Parathyroid adenoma (tissue), 2 donors: Measurements from ENCODE around the gene GTPBP8.

Experiments used
- H2AFZ ChIP-seq: fragments of 300-600 bp; sonication (generic); one replicate; pipeline ENCODE4 v1.7.0; 2017; ENCODE audit warnings: antibody characterized with exemption, mild to moderate bottlenecking
- H3K27ac ChIP-seq: fragments of 300-600 bp; sonication (generic); one replicate; pipeline ENCODE4 v1.7.0; 2017
- H3K27me3 ChIP-seq: fragments of 300-600 bp; sonication (generic); one replicate; pipeline ENCODE4 v1.7.0; 2017; ENCODE audit warnings: low read length; ENCODE audit not compliant: control insufficient read depth, insufficient read depth
- H3K36me3 ChIP-seq: fragments of 300-600 bp; sonication (generic); one replicate; pipeline ENCODE4 v1.7.0; 2017; ENCODE audit warnings: low read length; ENCODE audit not compliant: control insufficient read depth, insufficient read depth
- H3K4me1 ChIP-seq: fragments of 300-600 bp; sonication (generic); one replicate; pipeline ENCODE4 v1.7.0; 2017; ENCODE audit warnings: control low read depth
- H3K4me2 ChIP-seq: fragments of 300-600 bp; sonication (generic); one replicate; pipeline ENCODE4 v1.7.0; 2017; ENCODE audit warnings: low read length
- H3K4me3 ChIP-seq: fragments of 300-600 bp; sonication (generic); one replicate; pipeline ENCODE4 v1.7.0; 2017; ENCODE audit warnings: low read depth, low read length
- H3K79me2 ChIP-seq: fragments of 300-600 bp; sonication (generic); one replicate; pipeline ENCODE4 v1.7.0; 2017; ENCODE audit warnings: control low read depth
- H3K9ac ChIP-seq: fragments of 300-600 bp; sonication (generic); one replicate; pipeline ENCODE4 v1.7.0; 2017; ENCODE audit warnings: mild to moderate bottlenecking
- H3K9me3 ChIP-seq: fragments of 300-600 bp; sonication (generic); one replicate; pipeline ENCODE4 v1.7.0; 2017; ENCODE audit warnings: low read length; ENCODE audit not compliant: control insufficient read depth
- TF ChIP-seq, protein P1 (sequence below): fragments of 300-600 bp; sonication (generic); IDR thresholded peaks from one replicate; pipeline ENCODE4 v1.7.0; 2017; ENCODE audit warnings: antibody characterized with exemption, mild to moderate bottlenecking
- donor health status: primary hyperparathyroidism.

The GTPBP8 gene

DNA sequence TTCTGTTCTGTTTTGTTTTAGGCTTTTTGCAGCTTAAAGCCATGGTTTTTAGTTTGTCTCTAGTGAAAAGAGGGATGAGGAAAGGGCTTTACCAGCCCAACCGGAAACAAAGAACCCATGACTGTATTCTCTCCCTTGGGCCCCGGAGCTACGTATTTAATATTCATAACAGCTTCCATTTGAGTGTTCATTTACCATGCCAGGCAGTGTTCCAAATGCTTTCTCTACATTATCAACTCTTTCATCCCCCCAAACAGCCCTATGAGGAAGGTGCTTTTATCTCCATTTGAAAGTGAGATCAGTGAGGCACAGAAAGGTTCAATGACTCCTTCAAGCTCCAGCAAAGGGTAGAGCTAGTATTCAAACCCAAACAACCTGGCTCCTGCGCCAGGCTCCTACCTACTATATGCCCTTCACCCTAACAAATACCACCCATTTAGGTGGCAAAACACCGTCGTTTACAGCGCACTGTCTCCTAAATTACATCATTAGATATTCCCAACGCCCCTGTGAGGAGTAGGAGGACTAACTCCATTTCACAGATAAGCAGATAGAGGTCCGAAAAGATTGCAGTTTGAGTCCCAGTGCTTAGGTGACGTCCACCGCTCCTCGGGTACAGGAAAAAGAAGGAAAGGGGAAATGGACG is 27.9 kb downstream of the GTPBP8 start:
- Histone ChIP-seq H3K9ac (peak overlapping the region; percentile 32), H3K4me2 (peak overlapping the region; percentile 71), H3K27me3 (no peaks in the 10 kb centered on the region), H3K79me2 (peaks cover 3% of the 10 kb centered on the region), H2AFZ (peak overlapping the region; percentile 84), H3K4me3 (peak overlapping the region; percentile 85), H3K27ac (peak overlapping the region; percentile 84), H3K9me3 (no peaks in the 10 kb centered on the region), H3K4me1 (peaks cover 12% of the 10 kb centered on the region), H3K36me3 (no peaks in the 10 kb centered on the region)
- TF ChIP-seq, protein P1, sequence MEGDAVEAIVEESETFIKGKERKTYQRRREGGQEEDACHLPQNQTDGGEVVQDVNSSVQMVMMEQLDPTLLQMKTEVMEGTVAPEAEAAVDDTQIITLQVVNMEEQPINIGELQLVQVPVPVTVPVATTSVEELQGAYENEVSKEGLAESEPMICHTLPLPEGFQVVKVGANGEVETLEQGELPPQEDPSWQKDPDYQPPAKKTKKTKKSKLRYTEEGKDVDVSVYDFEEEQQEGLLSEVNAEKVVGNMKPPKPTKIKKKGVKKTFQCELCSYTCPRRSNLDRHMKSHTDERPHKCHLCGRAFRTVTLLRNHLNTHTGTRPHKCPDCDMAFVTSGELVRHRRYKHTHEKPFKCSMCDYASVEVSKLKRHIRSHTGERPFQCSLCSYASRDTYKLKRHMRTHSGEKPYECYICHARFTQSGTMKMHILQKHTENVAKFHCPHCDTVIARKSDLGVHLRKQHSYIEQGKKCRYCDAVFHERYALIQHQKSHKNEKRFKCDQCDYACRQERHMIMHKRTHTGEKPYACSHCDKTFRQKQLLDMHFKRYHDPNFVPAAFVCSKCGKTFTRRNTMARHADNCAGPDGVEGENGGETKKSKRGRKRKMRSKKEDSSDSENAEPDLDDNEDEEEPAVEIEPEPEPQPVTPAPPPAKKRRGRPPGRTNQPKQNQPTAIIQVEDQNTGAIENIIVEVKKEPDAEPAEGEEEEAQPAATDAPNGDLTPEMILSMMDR = no peak

DNA sequence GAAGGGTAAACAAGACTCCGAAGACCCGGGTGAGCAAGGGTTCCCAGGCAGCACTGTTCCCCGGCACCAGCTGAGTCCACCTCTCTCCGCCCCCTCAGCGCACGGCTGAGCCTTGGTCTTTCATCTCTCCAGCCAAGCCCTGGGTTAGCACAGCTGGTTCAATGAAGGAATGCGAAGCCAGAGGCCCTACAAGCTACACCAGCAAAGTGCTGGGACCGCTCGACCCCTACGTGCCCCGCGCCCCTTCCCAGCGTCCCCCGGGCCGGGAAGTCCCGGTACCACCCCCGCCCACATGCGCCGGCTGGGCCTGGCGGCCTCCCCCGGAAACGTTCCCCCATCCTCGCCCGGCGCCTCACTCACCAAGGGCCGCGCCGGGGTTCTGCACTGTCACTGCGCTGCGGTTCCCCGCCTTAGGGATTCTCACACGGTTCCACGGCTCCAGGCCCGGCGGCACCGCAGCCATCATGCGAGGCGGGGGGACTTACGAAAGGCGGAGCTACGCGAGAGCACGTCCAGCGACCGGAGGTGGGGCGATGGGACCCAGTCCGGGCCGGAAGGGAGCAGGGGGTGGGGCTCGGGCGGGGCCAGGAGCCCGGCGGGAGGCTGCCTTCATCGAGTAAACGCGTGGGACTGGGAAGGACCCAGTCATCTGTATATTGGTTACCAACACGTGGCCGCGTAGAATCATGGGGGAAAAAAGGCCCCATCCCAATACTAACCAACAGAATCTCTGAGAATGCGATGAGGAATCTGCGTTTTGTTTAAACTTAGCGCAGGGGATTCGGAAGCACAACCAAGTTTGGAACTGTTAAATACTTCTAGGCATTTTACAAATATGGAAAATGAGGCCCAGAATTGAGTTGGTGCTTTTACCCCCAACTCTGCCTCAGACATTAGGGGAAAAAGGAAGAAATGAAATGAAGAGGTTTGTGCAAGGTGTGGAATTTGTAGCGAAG is 28.7 kb downstream of the GTPBP8 start:
- Histone ChIP-seq H3K4me1 (peaks cover 12% of the 10 kb centered on the region), H3K4me2 (peak overlapping the region; percentile 71), H3K27me3 (no peaks in the 10 kb centered on the region), H3K4me3 (peak overlapping the region; percentile 85), H3K9me3 (no peaks in the 10 kb centered on the region), H3K27ac (peak overlapping the region; percentile 84), H3K79me2 (peaks cover 3% of the 10 kb centered on the region), H2AFZ (peak overlapping the region; percentile 84), H3K9ac (peak overlapping the region; percentile 32), H3K36me3 (no peaks in the 10 kb centered on the region)
- TF ChIP-seq, protein P1 = no peak

DNA sequence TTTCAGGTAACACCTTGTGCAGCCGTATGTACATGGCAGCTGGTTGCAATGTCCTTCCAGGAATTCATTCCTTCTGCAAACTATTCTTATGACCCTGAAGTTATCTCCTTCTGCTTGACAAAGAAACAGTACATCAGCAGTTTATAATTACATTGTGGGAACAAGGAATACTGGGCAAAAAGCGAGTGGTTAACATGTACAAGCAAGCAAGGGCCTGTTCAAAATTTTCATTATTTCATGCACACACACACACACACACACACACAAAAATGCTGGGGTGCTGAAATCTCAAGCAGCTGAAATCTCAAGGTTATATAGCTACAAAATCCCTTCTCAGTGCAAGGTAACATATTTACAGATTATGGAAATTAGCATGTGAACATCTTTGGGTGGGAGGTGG is 30.7 kb downstream of the GTPBP8 start:
- no peak overlapping the region for H3K4me3 ChIP-seq
- H3K27ac ChIP-seq = no peak overlapping the region
- H3K9me3 ChIP-seq = no peaks in the 10 kb centered on the region
- TF ChIP-seq, protein P1 = no peak
- no peak overlapping the region for H2AFZ ChIP-seq
- H3K9ac ChIP-seq = no peak overlapping the region
- H3K79me2 ChIP-seq = peaks cover 3% of the 10 kb centered on the region
- peaks cover 12% of the 10 kb centered on the region for H3K4me1 ChIP-seq
- no peaks in the 10 kb centered on the region for H3K27me3 ChIP-seq
- no peak overlapping the region for H3K4me2 ChIP-seq
- no peaks in the 10 kb centered on the region for H3K36me3 ChIP-seq

DNA sequence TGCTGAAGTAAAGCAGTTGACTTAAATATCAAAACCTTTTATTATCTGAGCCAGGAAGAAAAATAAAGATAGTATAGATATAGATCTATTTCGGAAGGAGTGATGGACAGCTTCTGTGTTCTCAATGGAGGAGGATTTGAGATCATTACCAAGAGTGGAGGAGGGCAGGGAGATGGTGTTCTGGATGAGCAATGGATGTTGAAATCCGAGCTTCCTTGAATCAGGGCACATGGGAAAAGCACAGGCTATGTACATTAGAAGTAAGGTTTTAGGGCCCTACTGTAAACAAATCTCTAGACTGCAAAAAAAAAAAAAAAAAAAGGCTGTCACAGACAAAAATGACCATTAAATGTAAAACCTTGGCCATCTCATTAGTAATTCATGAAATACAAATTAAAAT is 43.2 kb downstream of the GTPBP8 start:
- H3K4me3 ChIP-seq = no peak overlapping the region
- H3K4me1 ChIP-seq = no peaks in the 10 kb centered on the region
- H3K79me2 ChIP-seq = no peaks in the 10 kb centered on the region
- H3K36me3 ChIP-seq = no peaks in the 10 kb centered on the region
- no peak overlapping the region for H2AFZ ChIP-seq
- H3K27ac ChIP-seq = no peak overlapping the region
- no peaks in the 10 kb centered on the region for H3K27me3 ChIP-seq
- TF ChIP-seq, protein P1 = no peak
- no peak overlapping the region for H3K4me2 ChIP-seq
- H3K9me3 ChIP-seq = no peaks in the 10 kb centered on the region
- H3K9ac ChIP-seq = no peak overlapping the region
